Measurements from ENCODE around the gene CTNNBL1. TPM values are rescaled to one million over a fixed set of nuclear protein-coding genes. Genes with fewer than 3 reads are reported as not detected.
"Not testable (repeated sequence)": the region's sequence is repeated elsewhere in the genome, so short reads cannot be mapped to it uniquely, and the experiment has no call there.

CTNNBL1 gene
- 100 to 1,000 TPM; 102 to 200 (median 125) TPM for polyA plus RNA-seq (ENCODE audit: low read depth in 6 of 6)

- Mint-ChIP-seq H3K27ac (peak within 1 kb of the TSS; percentile 94 to 99 (median 96)), H3K27me3 (peaks cover 10 to 21% (median 18%) of the 10 kb centered on the region in 3 donors), H3K4me3 (peak within 1 kb of the TSS; percentile 95 to 99 (median 98)), H3K9me3 (no peaks in the 10 kb centered on the region), H3K36me3 (peaks cover 0 to 5% of the 10 kb centered on the region in 2 donors), H3K4me1 (peaks cover 32 to 52% (median 41%) of the 10 kb centered on the region in 3 donors)
- DNase-seq (peak; percentile 93), ATAC-seq (ENCODE audit: low read depth in 2 of 2) (peak; percentile 63 to 80)
These were observed at the start of gene CTNNBL1 for GRCh38 chr20:37693635-37694626. Gene CTNNBL1, plus strand, starts transcription at chr20:37694030. Its CDS starts 93 bp downstream, at chr20:37694123.

- Mint-ChIP-seq H3K4me3 (no peak overlapping the region), H3K9me3 (peaks cover 0 to 4% (median 0%) of the 10 kb centered on the region in 7 donors), H3K27ac (no peak overlapping the region), H3K36me3 (no peaks in the 10 kb centered on the region), H3K27me3 (peaks cover 39 to 68% (median 59%) of the 10 kb centered on the region in 3 donors), H3K4me1 (no peaks in the 10 kb centered on the region)
- no peak for ATAC-seq (ENCODE audit: low read depth in 2 of 2)
- no peak for DNase-seq
These were observed 49.2 kb upstream of the CTNNBL1 start for GRCh38 chr20:37644605-37645004.

- Mint-ChIP-seq H3K9me3 (no peaks in the 10 kb centered on the region), H3K36me3 (no peaks in the 10 kb centered on the region), H3K27me3 (peaks cover 27 to 53% (median 42%) of the 10 kb centered on the region in 3 donors), H3K4me3 (no peak overlapping the region), H3K27ac (peak overlapping the region in 1 of 6 donors; percentile 49), H3K4me1 (peaks cover 0 to 1% (median 0%) of the 10 kb centered on the region in 3 donors)
- no peak for DNase-seq
- ATAC-seq (ENCODE audit: low read depth in 2 of 2), result no peak
These were observed 45.9 kb upstream of the CTNNBL1 start for GRCh38 chr20:37647946-37648345.

- Mint-ChIP-seq H3K36me3 (no peaks in the 10 kb centered on the region), H3K27me3 (peaks cover 23 to 48% (median 42%) of the 10 kb centered on the region in 3 donors), H3K9me3 (no peaks in the 10 kb centered on the region), H3K4me1 (peaks cover 0 to 1% (median 0%) of the 10 kb centered on the region in 3 donors), H3K27ac (peak overlapping the region in 1 of 6 donors; percentile 57), H3K4me3 (no peak overlapping the region)
- DNase-seq (no peak), ATAC-seq (ENCODE audit: low read depth in 2 of 2) (no peak)
These were observed 44.8 kb upstream of the CTNNBL1 start for GRCh38 chr20:37649017-37649416.

- ATAC-seq (ENCODE audit: low read depth in 2 of 2), result no peak
- Mint-ChIP-seq H3K4me1 (peaks cover 0 to 1% (median 0%) of the 10 kb centered on the region in 3 donors), H3K27ac (no peak overlapping the region), H3K9me3 (no peaks in the 10 kb centered on the region), H3K4me3 (no peak overlapping the region), H3K36me3 (no peaks in the 10 kb centered on the region), H3K27me3 (peaks cover 20 to 47% (median 39%) of the 10 kb centered on the region in 3 donors)
- DNase-seq, result no peak
These were observed 44.0 kb upstream of the CTNNBL1 start for GRCh38 chr20:37649676-37650370.

GRCh38 chr20:37650661-37651060 lies 43.2 kb upstream of the CTNNBL1 start:
- peaks cover 0 to 1% (median 0%) of the 10 kb centered on the region in 3 donors for H3K4me1 Mint-ChIP-seq
- H3K36me3 Mint-ChIP-seq, result no peaks in the 10 kb centered on the region
- ATAC-seq (ENCODE audit: low read depth in 2 of 2), result no peak
- no peak for DNase-seq
- peaks cover 16 to 43% (median 31%) of the 10 kb centered on the region in 3 donors for H3K27me3 Mint-ChIP-seq
- no peak overlapping the region for H3K27ac Mint-ChIP-seq
- H3K4me3 Mint-ChIP-seq, result no peak overlapping the region
- no peaks in the 10 kb centered on the region for H3K9me3 Mint-ChIP-seq

- no peak overlapping the region for H3K4me3 Mint-ChIP-seq
- peaks cover 0 to 1% (median 0%) of the 10 kb centered on the region in 3 donors for H3K4me1 Mint-ChIP-seq
- DNase-seq (peak; percentile 31), ATAC-seq (ENCODE audit: low read depth in 2 of 2) (peak; percentile 74 to 82)
- no peaks in the 10 kb centered on the region for H3K36me3 Mint-ChIP-seq
- no peaks in the 10 kb centered on the region for H3K9me3 Mint-ChIP-seq
- H3K27me3 Mint-ChIP-seq, result peaks cover 18 to 43% (median 37%) of the 10 kb centered on the region in 3 donors
- peak overlapping the region in 2 of 6 donors; percentile 32 to 67 for H3K27ac Mint-ChIP-seq
These were observed 41.9 kb upstream of the CTNNBL1 start for GRCh38 chr20:37651932-37652331.

GRCh38 chr20:37656945-37657344 lies 36.9 kb upstream of the CTNNBL1 start:
- H3K4me1 Mint-ChIP-seq, result peaks cover 0 to under 1% (median 0%) of the 10 kb centered on the region in 3 donors
- H3K4me3 Mint-ChIP-seq, result no peak overlapping the region
- DNase-seq, result no peak
- H3K9me3 Mint-ChIP-seq, result no peaks in the 10 kb centered on the region
- H3K27ac Mint-ChIP-seq, result no peak overlapping the region
- no peaks in the 10 kb centered on the region for H3K36me3 Mint-ChIP-seq
- no peak for ATAC-seq (ENCODE audit: low read depth in 2 of 2)
- peaks cover 10 to 34% (median 16%) of the 10 kb centered on the region in 3 donors for H3K27me3 Mint-ChIP-seq

- no peak overlapping the region for H3K4me3 Mint-ChIP-seq
- ATAC-seq (ENCODE audit: low read depth in 2 of 2), result no peak
- no peaks in the 10 kb centered on the region for H3K9me3 Mint-ChIP-seq
These were observed 35.7 kb upstream of the CTNNBL1 start for GRCh38 chr20:37657924-37658804.

GRCh38 chr20:37661519-37661918 lies 32.3 kb upstream of the CTNNBL1 start:
- Mint-ChIP-seq H3K4me1 (no peaks in the 10 kb centered on the region), H3K27me3 (peaks cover 8 to 31% (median 23%) of the 10 kb centered on the region in 3 donors), H3K27ac (peak overlapping the region in 1 of 6 donors; percentile 33), H3K4me3 (peak overlapping the region in 1 of 8 donors; percentile 39), H3K9me3 (peaks cover 0 to 25% (median 10%) of the 10 kb centered on the region in 7 donors), H3K36me3 (peaks cover 5 to 11% of the 10 kb centered on the region in 2 donors)
- ATAC-seq (ENCODE audit: low read depth in 2 of 2), result no peak
- DNase-seq, result no peak

More at GRCh38 chr20:37657924-37658804, 35.7 kb upstream of the CTNNBL1 start:
- peaks cover 8 to 42% (median 24%) of the 10 kb centered on the region in 3 donors for H3K27me3 Mint-ChIP-seq
- H3K4me1 Mint-ChIP-seq, result no peaks in the 10 kb centered on the region
- H3K27ac Mint-ChIP-seq, result peak overlapping the region in 1 of 6 donors; percentile 6
- no peaks in the 10 kb centered on the region for H3K36me3 Mint-ChIP-seq
- DNase-seq, result no peak

- DNase-seq (no peak), ATAC-seq (ENCODE audit: low read depth in 2 of 2) (no peak)
- Mint-ChIP-seq H3K4me3 (no peak overlapping the region), H3K4me1 (no peaks in the 10 kb centered on the region), H3K9me3 (peaks cover 0 to 27% (median 13%) of the 10 kb centered on the region in 7 donors), H3K27me3 (peaks cover 4 to 26% (median 17%) of the 10 kb centered on the region in 3 donors), H3K36me3 (peaks cover 5 to 11% of the 10 kb centered on the region in 2 donors), H3K27ac (no peak overlapping the region)
These were observed 31.5 kb upstream of the CTNNBL1 start for GRCh38 chr20:37662308-37662707.

GRCh38 chr20:37664595-37664994 lies 29.2 kb upstream of the CTNNBL1 start:
- not testable (repeated sequence) for H3K4me3 Mint-ChIP-seq; ATAC-seq (ENCODE audit: low read depth in 2 of 2); DNase-seq; H3K27ac Mint-ChIP-seq; H3K4me1 Mint-ChIP-seq
- Mint-ChIP-seq H3K27me3 (peaks cover 12 to 32% (median 31%) of the 10 kb centered on the region in 3 donors), H3K9me3 (peaks cover 0 to 27% (median 13%) of the 10 kb centered on the region in 7 donors), H3K36me3 (peaks cover 5 to 11% of the 10 kb centered on the region in 2 donors)

Data from naive B cell (primary cell).